Neural progenitor cell (in vitro differentiated cells): ENCODE data around the gene MSANTD2. TPM values are rescaled to one million over a fixed set of nuclear protein-coding genes. Genes with fewer than 3 reads are reported as not detected.

Experiments used
- DNase-seq: peaks from one replicate; pipeline ENCODE4 v3.0.0-alpha.2; 2016; ENCODE audit warnings: low spot score
- H2AFZ ChIP-seq: fragments of 200-600 bp; sonication (generic); replicated peaks from 2 replicates; pipeline ENCODE4 v1.6.1; 2016; ENCODE audit warnings: antibody characterized with exemption
- H3F3A ChIP-seq: fragments of 200-600 bp; sonication (generic); 2 replicates; pipeline ENCODE4 v1.6.1; 2016; ENCODE audit warnings: antibody characterized with exemption, low read depth
- H3K27ac ChIP-seq: fragments of 200-600 bp; sonication (generic); 2 replicates; pipeline ENCODE4 v1.5.1; 2016; ENCODE audit warnings: mild to moderate bottlenecking
- H3K27me3 ChIP-seq: fragments of 200-600 bp; sonication (generic); 2 replicates; pipeline ENCODE4 v1.6.1; 2016; ENCODE audit warnings: mild to moderate bottlenecking, moderate library complexity
- H3K36me3 ChIP-seq: fragments of 200-600 bp; sonication (generic); 2 replicates; pipeline ENCODE4 v1.5.1; 2016
- H3K4me1 ChIP-seq: fragments of 200-600 bp; sonication (generic); 2 replicates; pipeline ENCODE4 v1.6.1; 2016; ENCODE audit warnings: mixed run types
- H3K4me2 ChIP-seq: fragments of 200-600 bp; sonication (generic); 2 replicates; pipeline ENCODE4 v1.6.1; 2016
- H3K4me3 ChIP-seq: fragments of 200-600 bp; sonication (generic); 2 replicates; pipeline ENCODE4 v1.5.1; 2016
- H3K79me2 ChIP-seq: fragments of 200-600 bp; sonication (generic); 2 replicates; pipeline ENCODE4 v1.6.1; 2016; ENCODE audit warnings: low read depth
- H3K9ac ChIP-seq: fragments of 200-600 bp; sonication (generic); 2 replicates; pipeline ENCODE4 v1.6.1; 2016
- H3K9me3 ChIP-seq: fragments of 200-600 bp; sonication (generic); 2 replicates; pipeline ENCODE4 v1.5.1; 2016; ENCODE audit warnings: low read depth
- H4K20me1 ChIP-seq: fragments of 200-600 bp; sonication (generic); 2 replicates; pipeline ENCODE4 v1.6.1; 2016; ENCODE audit warnings: low read depth
- H3K27ac Mint-ChIP-seq: 3 replicates; pipeline ENCODE4 v1.8.0; 2021; ENCODE audit warnings: mixed read lengths
- H3K27me3 Mint-ChIP-seq: 2 replicates; pipeline ENCODE4 v1.8.0; 2022; ENCODE audit warnings: low read depth, mild to moderate bottlenecking, inconsistent platforms, moderate library complexity, mixed read lengths; ENCODE audit not compliant: insufficient read depth
- H3K36me3 Mint-ChIP-seq: 3 replicates; pipeline ENCODE4 v1.8.0; 2021; ENCODE audit warnings: mixed read lengths
- H3K4me1 Mint-ChIP-seq: 3 replicates; pipeline ENCODE4 v1.8.0; 2021; ENCODE audit warnings: mixed read lengths
- H3K4me3 Mint-ChIP-seq: 3 replicates; pipeline ENCODE4 v1.8.0; 2021; ENCODE audit warnings: mild to moderate bottlenecking, moderate library complexity, mixed read lengths
- H3K9me3 Mint-ChIP-seq: 3 replicates; pipeline ENCODE4 v1.8.0; 2020; ENCODE audit warnings: mixed read lengths
- EZH2 ChIP-seq: fragments of 200-600 bp; sonication (generic); IDR thresholded peaks from 2 replicates; pipeline ENCODE4 v1.6.1; 2017; ENCODE audit warnings: antibody characterized with exemption, mild to moderate bottlenecking, moderate library complexity
- EZH2phosphoT487 ChIP-seq: fragments of 200-600 bp; sonication (generic); IDR thresholded peaks from 2 replicates; pipeline ENCODE4 v1.6.1; 2017; ENCODE audit warnings: antibody characterized with exemption
- total RNA-seq: library from RNA; depleted of rRNA; stranded (reverse); fragments of >200 nt; gene quantifications from 2 replicates; pipeline ENCODE4 v1.2.3, GENCODE V29; 2015; ENCODE audit warnings: low replicate concordance
- TF ChIP-seq, protein P1 (sequence below): fragments of 200-600 bp; sonication (generic); IDR thresholded peaks from 2 replicates; pipeline ENCODE4 v1.5.1; 2017; ENCODE audit warnings: antibody characterized with exemption, mild to moderate bottlenecking

MSANTD2 gene
- total RNA-seq, 1 donor from 2014 or later: 41.9 TPM

DNA sequence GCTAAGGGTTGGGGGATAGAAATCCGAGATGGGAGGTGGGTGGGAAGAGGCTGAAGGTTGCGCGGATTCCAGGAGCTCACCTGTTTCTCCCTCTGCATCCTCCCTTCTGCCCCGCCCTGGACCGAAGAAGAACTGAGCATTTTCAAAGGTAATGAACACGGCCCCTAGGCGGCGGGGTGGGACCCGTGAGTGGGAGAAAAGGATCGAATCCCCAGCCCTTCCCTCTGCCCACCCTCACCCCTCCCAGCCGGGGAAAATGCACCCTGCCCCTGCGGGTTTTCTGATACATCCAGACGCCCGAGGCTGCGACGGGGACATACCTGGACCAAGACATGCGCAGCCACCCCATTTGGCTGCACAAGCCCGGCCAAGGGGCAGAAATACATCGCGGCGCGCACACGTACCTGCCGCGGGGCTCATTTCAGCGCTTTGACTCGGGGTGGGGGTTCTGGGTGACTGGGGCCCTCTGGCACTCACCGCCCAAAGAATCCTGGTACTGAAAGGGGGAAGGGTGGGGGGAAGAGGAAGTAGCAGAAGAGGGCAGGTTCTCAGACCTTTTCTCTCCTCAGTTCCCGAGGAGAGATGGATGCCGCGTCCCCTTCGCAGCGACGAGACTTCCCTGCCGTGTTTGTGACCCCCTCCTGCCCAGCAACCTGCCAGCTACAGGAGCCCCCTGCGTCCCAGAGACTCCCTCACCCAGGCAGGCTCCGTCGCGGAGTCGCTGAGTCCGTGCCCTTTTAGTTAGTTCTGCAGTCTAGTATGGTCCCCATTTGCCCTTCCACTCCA, 54.2 kb downstream of the MSANTD2 start:
- Histone ChIP-seq H3K4me3 (peak overlapping the region; percentile 49), H3K9ac (no peak overlapping the region), H3K9me3 (no peaks in the 10 kb centered on the region), H3K4me1 (peaks cover 14% of the 10 kb centered on the region), H3K27ac (no peak overlapping the region), H3K36me3 (no peaks in the 10 kb centered on the region), H2AFZ (peak overlapping the region; percentile 92), H3K4me2 (peak overlapping the region; percentile 92), H3K27me3 (peaks cover 100% of the 10 kb centered on the region), H3K79me2 (no peaks in the 10 kb centered on the region), H4K20me1 (peaks cover 30% of the 10 kb centered on the region), H3F3A (peaks cover 5% of the 10 kb centered on the region)
- peaks cover 71% of the 10 kb centered on the region for H3K27me3 Mint-ChIP-seq
- H3K4me1 Mint-ChIP-seq: peaks cover 22% of the 10 kb centered on the region
- peaks cover 30% of the 10 kb centered on the region for H3K36me3 Mint-ChIP-seq
- TF ChIP-seq EZH2phosphoT487 (peak; percentile 57), EZH2 (peak; percentile 83)
- TF ChIP-seq, protein P1, sequence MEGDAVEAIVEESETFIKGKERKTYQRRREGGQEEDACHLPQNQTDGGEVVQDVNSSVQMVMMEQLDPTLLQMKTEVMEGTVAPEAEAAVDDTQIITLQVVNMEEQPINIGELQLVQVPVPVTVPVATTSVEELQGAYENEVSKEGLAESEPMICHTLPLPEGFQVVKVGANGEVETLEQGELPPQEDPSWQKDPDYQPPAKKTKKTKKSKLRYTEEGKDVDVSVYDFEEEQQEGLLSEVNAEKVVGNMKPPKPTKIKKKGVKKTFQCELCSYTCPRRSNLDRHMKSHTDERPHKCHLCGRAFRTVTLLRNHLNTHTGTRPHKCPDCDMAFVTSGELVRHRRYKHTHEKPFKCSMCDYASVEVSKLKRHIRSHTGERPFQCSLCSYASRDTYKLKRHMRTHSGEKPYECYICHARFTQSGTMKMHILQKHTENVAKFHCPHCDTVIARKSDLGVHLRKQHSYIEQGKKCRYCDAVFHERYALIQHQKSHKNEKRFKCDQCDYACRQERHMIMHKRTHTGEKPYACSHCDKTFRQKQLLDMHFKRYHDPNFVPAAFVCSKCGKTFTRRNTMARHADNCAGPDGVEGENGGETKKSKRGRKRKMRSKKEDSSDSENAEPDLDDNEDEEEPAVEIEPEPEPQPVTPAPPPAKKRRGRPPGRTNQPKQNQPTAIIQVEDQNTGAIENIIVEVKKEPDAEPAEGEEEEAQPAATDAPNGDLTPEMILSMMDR: peak; percentile 44
- peaks cover 26% of the 10 kb centered on the region for H3K9me3 Mint-ChIP-seq
- H3K27ac Mint-ChIP-seq: no peak overlapping the region
- DNase-seq: peak; percentile 50
- peak overlapping the region; percentile 78 for H3K4me3 Mint-ChIP-seq

DNA sequence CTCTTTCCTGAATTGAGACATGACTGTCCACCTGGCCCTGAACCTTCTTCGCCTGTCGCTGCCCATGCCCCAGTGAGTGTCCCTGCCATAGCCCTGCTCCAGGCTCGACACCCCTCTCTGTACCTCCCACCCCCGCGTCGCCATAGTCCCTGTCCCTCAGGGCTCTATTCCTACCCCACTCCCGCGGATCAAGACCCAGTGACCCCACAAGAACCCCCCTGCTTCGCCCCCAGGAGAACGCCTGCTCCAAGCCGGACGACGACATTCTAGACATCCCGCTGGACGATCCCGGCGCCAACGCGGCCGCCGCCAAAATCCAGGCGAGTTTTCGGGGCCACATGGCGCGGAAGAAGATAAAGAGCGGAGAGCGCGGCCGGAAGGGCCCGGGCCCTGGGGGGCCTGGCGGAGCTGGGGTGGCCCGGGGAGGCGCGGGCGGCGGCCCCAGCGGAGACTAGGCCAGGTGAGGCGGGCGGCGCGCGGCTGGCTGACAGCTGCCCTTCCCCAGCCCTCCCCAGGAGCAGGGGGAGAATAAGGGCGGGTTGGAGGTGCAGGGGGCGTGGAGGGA, 54.9 kb downstream of the MSANTD2 start:
- H3K9me3 ChIP-seq: no peaks in the 10 kb centered on the region
- Mint-ChIP-seq H3K36me3 (peaks cover 30% of the 10 kb centered on the region), H3K4me3 (peak overlapping the region; percentile 62), H3K27me3 (peaks cover 70% of the 10 kb centered on the region), H3K27ac (no peak overlapping the region), H3K9me3 (peaks cover 26% of the 10 kb centered on the region), H3K4me1 (peaks cover 25% of the 10 kb centered on the region)
- peaks cover 100% of the 10 kb centered on the region for H3K27me3 ChIP-seq
- DNase-seq: peak; percentile 38
- H3K4me3 ChIP-seq: peak overlapping the region; percentile 49
- peak; percentile 95 for TF ChIP-seq EZH2phosphoT487
- TF ChIP-seq, protein P1: no peak
- peak; percentile 97 for TF ChIP-seq EZH2
- H3K9ac ChIP-seq: no peak overlapping the region
- H3K4me2 ChIP-seq: peak overlapping the region; percentile 92
- H2AFZ ChIP-seq: peak overlapping the region; percentile 49
- no peak overlapping the region for H3K27ac ChIP-seq
- H3K36me3 ChIP-seq: no peaks in the 10 kb centered on the region
- H4K20me1 ChIP-seq: peaks cover 35% of the 10 kb centered on the region
- peaks cover 14% of the 10 kb centered on the region for H3K4me1 ChIP-seq
- H3F3A ChIP-seq: peaks cover 6% of the 10 kb centered on the region
- H3K79me2 ChIP-seq: no peaks in the 10 kb centered on the region

DNA sequence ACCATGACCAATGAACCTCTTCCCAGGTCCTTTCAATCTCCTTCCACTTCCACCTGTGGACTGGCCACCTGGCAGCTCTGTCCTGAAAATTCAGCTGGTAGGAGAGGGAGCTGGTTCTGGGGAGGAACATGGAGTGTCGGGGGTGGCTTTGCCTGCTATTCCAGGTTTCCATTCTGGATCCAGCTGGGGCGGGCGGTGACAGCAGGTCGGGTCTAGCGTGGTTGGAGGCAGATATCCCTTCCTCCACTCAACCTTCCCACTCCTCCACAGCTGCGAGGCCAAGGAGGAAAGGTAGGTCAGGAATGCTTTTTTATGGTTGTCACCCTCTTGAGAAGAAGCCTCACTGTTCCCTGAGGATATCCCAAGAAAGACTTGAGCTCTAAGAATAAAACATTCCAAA, 57.2 kb downstream of the MSANTD2 start:
- H3K4me3 Mint-ChIP-seq: no peak overlapping the region
- peaks cover 23% of the 10 kb centered on the region for H3K9me3 Mint-ChIP-seq
- peaks cover 29% of the 10 kb centered on the region for H3K4me1 ChIP-seq
- H3K36me3 ChIP-seq: no peaks in the 10 kb centered on the region
- H3K27me3 Mint-ChIP-seq: peaks cover 55% of the 10 kb centered on the region
- no peak overlapping the region for H3K9ac ChIP-seq
- peaks cover 97% of the 10 kb centered on the region for H3K27me3 ChIP-seq
- no peaks in the 10 kb centered on the region for H3K9me3 ChIP-seq
- peaks cover 40% of the 10 kb centered on the region for H3K4me1 Mint-ChIP-seq
- no peaks in the 10 kb centered on the region for H3K79me2 ChIP-seq
- DNase-seq: no peak
- H2AFZ ChIP-seq: no peak overlapping the region
- H3K27ac Mint-ChIP-seq: no peak overlapping the region
- H3K27ac ChIP-seq: no peak overlapping the region
- peaks cover 19% of the 10 kb centered on the region for H3F3A ChIP-seq
- TF ChIP-seq, protein P1: no peak
- no peak for TF ChIP-seq EZH2
- TF ChIP-seq EZH2phosphoT487: no peak
- H3K4me3 ChIP-seq: no peak overlapping the region
- peaks cover 27% of the 10 kb centered on the region for H3K36me3 Mint-ChIP-seq
- peaks cover 36% of the 10 kb centered on the region for H4K20me1 ChIP-seq
- no peak overlapping the region for H3K4me2 ChIP-seq
